Kidney glomerular epithelial cell (primary cell): Measurements from ENCODE around the gene SORCS2.

Experiments
- DNase-seq: peaks from one replicate; lab custom pipeline; 2025; lab: John Stamatoyannopoulos, UW

SORCS2 gene

GRCh38 chr4:7267829-7268228 is 75.5 kb downstream of the SORCS2 start:
- no peak for DNase-seq

GRCh38 chr4:7268941-7269340 is 76.6 kb downstream of the SORCS2 start:
- no peak for DNase-seq

GRCh38 chr4:7270121-7270520 is 77.8 kb downstream of the SORCS2 start:
- DNase-seq, result no peak

GRCh38 chr4:7272404-7272803 is 80.1 kb downstream of the SORCS2 start:
- DNase-seq, result no peak

- no peak for DNase-seq
These were observed 81.5 kb downstream of the SORCS2 start for GRCh38 chr4:7273738-7274297.

- no peak for DNase-seq
These were observed 82.7 kb downstream of the SORCS2 start for GRCh38 chr4:7275067-7275466.

GRCh38 chr4:7275490-7276154 is 83.3 kb downstream of the SORCS2 start:
- no peak for DNase-seq

- no peak for DNase-seq
These were observed 84.2 kb downstream of the SORCS2 start for GRCh38 chr4:7276515-7276914.

- no peak for DNase-seq
These were observed 85.9 kb downstream of the SORCS2 start for GRCh38 chr4:7278071-7278765.

- DNase-seq, result no peak
These were observed 86.6 kb downstream of the SORCS2 start for GRCh38 chr4:7278981-7279380.

- no peak for DNase-seq
These were observed 87.6 kb downstream of the SORCS2 start for GRCh38 chr4:7279902-7280301.

- no peak for DNase-seq
These were observed 88.8 kb downstream of the SORCS2 start for GRCh38 chr4:7280926-7281690.

- no peak for DNase-seq
These were observed 89.6 kb downstream of the SORCS2 start for GRCh38 chr4:7281691-7282665.

GRCh38 chr4:7282786-7283440 is 90.6 kb downstream of the SORCS2 start:
- DNase-seq, result no peak

GRCh38 chr4:7285244-7286094 is 93.1 kb downstream of the SORCS2 start:
- DNase-seq, result no peak

- no peak for DNase-seq
These were observed 93.8 kb downstream of the SORCS2 start for GRCh38 chr4:7286170-7286569.

- no peak for DNase-seq
These were observed 94.5 kb downstream of the SORCS2 start for GRCh38 chr4:7286798-7287197.

- DNase-seq, result no peak
These were observed 95.1 kb downstream of the SORCS2 start for GRCh38 chr4:7287274-7287917.

GRCh38 chr4:7287918-7288280 is 95.6 kb downstream of the SORCS2 start:
- no peak for DNase-seq
